SK-N-SH (cell line): ENCODE measurements around the gene RSU1. TPM values are rescaled to one million over a fixed set of nuclear protein-coding genes. Genes with fewer than 3 reads are reported as not detected.

Experiments
- CTCF ChIA-PET: fragments of 300-600, 350-600 bp; formaldehyde crosslinking; extraction: SDS; loops from one replicate; lab custom pipeline; 2021; lab: Yijun Ruan, JAX
- POLR2A ChIA-PET: fragments of 350-600 bp; sonication (Branson Sonifier 250); formaldehyde crosslinking; extraction: SDS; loops from one replicate; lab custom pipeline; 2020; ENCODE audit warnings: antibody characterized with exemption, inconsistent platforms; lab: Yijun Ruan, JAX
- DNase-seq: peaks from one replicate; pipeline ENCODE4 v3.0.0; 2012
- H2AFZ ChIP-seq: fragments of 200-600 bp; sonication (generic); 2 replicates; pipeline ENCODE4 v1.8.1; 2016; ENCODE audit warnings: antibody characterized with exemption, mild to moderate bottlenecking, low read depth
- H3F3A ChIP-seq: fragments of 200-600 bp; sonication (generic); replicated peaks from 2 replicates; pipeline ENCODE3; 2016; ENCODE audit warnings: antibody characterized with exemption, mild to moderate bottlenecking; ENCODE audit not compliant: insufficient read depth
- H3K27ac ChIP-seq, 2 experiments: fragments of 200-500 bp in 1 of 2; fragments of 200-600 bp in 1 of 2; sonication (Bioruptor generic) in 1 of 2; sonication (generic), shearing (Covaris generic) in 1 of 2; 2 replicates each; pipeline versions ENCODE4 v1.5.1 to v1.6.1; 2014 to 2016; ENCODE audit warnings: low read depth in 2 of 2, inconsistent platforms in 1 of 2, low read length in 1 of 2, mild to moderate bottlenecking in 1 of 2, mixed read lengths in 1 of 2
- H3K27me3 ChIP-seq: fragments of 200-600 bp; sonication (generic), shearing (Covaris generic); 2 replicates; pipeline ENCODE4 v1.6.1; 2016; ENCODE audit warnings: mixed run types; ENCODE audit not compliant: insufficient read depth
- H3K36me3 ChIP-seq, 2 experiments: fragments of 200-500 bp in 1 of 2; fragments of 200-600 bp in 1 of 2; sonication (Bioruptor generic) in 1 of 2; sonication (generic) in 1 of 2; replicated peaks in 1 of 2; 2 replicates each; pipeline versions ENCODE3 to v1.5.1; 2014 to 2016; ENCODE audit warnings: low read length in 1 of 2, mild to moderate bottlenecking in 1 of 2; ENCODE audit not compliant: insufficient read depth in 2 of 2, control insufficient read depth in 1 of 2
- H3K4me1 ChIP-seq, 2 experiments: fragments of 200-500 bp in 1 of 2; fragments of 200-600 bp in 1 of 2; sonication (Bioruptor generic) in 1 of 2; sonication (generic), shearing (Covaris generic) in 1 of 2; 2 replicates each; pipeline versions ENCODE4 v1.5.1 to v1.6.1; 2014 to 2016; ENCODE audit warnings: low read depth in 1 of 2, low read length in 1 of 2, mixed run types in 1 of 2; ENCODE audit not compliant: insufficient read depth in 2 of 2, control insufficient read depth in 1 of 2
- H3K4me2 ChIP-seq: fragments of 200-600 bp; sonication (generic), shearing (Covaris generic); 2 replicates; pipeline ENCODE4 v1.6.1; 2017; ENCODE audit warnings: mixed run types
- H3K4me3 ChIP-seq, 2 experiments: fragments of 200-500 bp in 1 of 2; fragments of 200-600 bp in 1 of 2; sonication (Bioruptor generic) in 1 of 2; sonication (generic), shearing (Covaris generic) in 1 of 2; 2 replicates each; pipeline versions ENCODE4 v1.5.1 to v1.8.1; 2014 to 2016; ENCODE audit warnings: low read depth in 2 of 2, inconsistent platforms in 1 of 2, low read length in 1 of 2, mild to moderate bottlenecking in 1 of 2, mixed read lengths in 1 of 2, moderate library complexity in 1 of 2
- H3K79me2 ChIP-seq: fragments of 200-600 bp; sonication (generic); 2 replicates; pipeline ENCODE4 v1.8.1; 2017; ENCODE audit warnings: mild to moderate bottlenecking; ENCODE audit not compliant: insufficient read depth
- H3K9ac ChIP-seq: fragments of 200-600 bp; sonication (generic); 2 replicates; pipeline ENCODE4 v1.6.1; 2017; ENCODE audit warnings: mixed run types
- H3K9me2 ChIP-seq: fragments of 200-600 bp; sonication (generic); 2 replicates; pipeline ENCODE4 v1.6.1; 2017; ENCODE audit warnings: mixed run types
- H3K9me3 ChIP-seq: fragments of 200-600 bp; sonication (generic); 2 replicates; pipeline ENCODE4 v1.6.1; 2017; ENCODE audit warnings: mixed run types, mild to moderate bottlenecking, moderate library complexity
- H4K20me1 ChIP-seq: fragments of 200-600 bp; sonication (generic); 2 replicates; pipeline ENCODE4 v1.6.1; 2017; ENCODE audit warnings: mild to moderate bottlenecking, mixed run types; ENCODE audit not compliant: insufficient read depth
- FOXJ3 ChIP-seq: sonication (generic); formaldehyde crosslinking; IDR thresholded peaks from 2 replicates; pipeline ENCODE4 v1.5.1; 2020; ENCODE audit warnings: mild to moderate bottlenecking, missing genetic modification reagents
- GABPA ChIP-seq: IDR thresholded peaks from 2 replicates; pipeline ENCODE4 v1.4.0; 2012; ENCODE audit warnings: low read depth, mild to moderate bottlenecking
- JUND ChIP-seq: IDR thresholded peaks from 2 replicates; pipeline ENCODE4 v1.4.0; 2012
- MEF2A ChIP-seq: IDR thresholded peaks from 2 replicates; pipeline ENCODE4 v1.4.0; 2012; ENCODE audit warnings: low read depth, borderline replicate concordance
- MXI1 ChIP-seq: IDR thresholded peaks from 2 replicates; pipeline ENCODE4 v1.6.1; 2012; ENCODE audit warnings: mild to moderate bottlenecking, low read depth, low read length, improper control_type of control experiment
- NRF1 ChIP-seq: IDR thresholded peaks from 2 replicates; pipeline ENCODE4 v1.6.1; 2012; ENCODE audit warnings: low read depth, mild to moderate bottlenecking, low read length
- RCOR1 ChIP-seq: fragments of 150-350 bp; IDR thresholded peaks from 2 replicates; pipeline ENCODE4 v1.6.1; 2017; ENCODE audit warnings: antibody characterized with exemption, low read length
- RFX5 ChIP-seq: IDR thresholded peaks from 2 replicates; pipeline ENCODE4 v1.6.1; 2012; ENCODE audit warnings: mild to moderate bottlenecking, improper control_type of control experiment, low read length
- SIN3A ChIP-seq: IDR thresholded peaks from 2 replicates; pipeline ENCODE4 v1.6.1; 2012; ENCODE audit warnings: low read depth, mild to moderate bottlenecking, low read length, moderate library complexity, borderline replicate concordance
- TAF1 ChIP-seq: IDR thresholded peaks from 2 replicates; pipeline ENCODE4 v1.6.1; 2012; ENCODE audit warnings: low read depth, mild to moderate bottlenecking, low read length, moderate library complexity, borderline replicate concordance
- TCF12 ChIP-seq: IDR thresholded peaks from 2 replicates; pipeline ENCODE4 v1.4.0; 2012
- WGBS: methylation state at CpG from one replicate; pipeline ENCODE4 v1.1.6; 2017; ENCODE audit warnings: low lambda C conversion rate; 5-methylcytosine and 5-hydroxymethylcytosine counted together
- polyA plus RNA-seq, 3 experiments: library from polyadenylated mRNA; depleted of rRNA; stranded (reverse); fragments of >200 nt; gene quantifications; 2 replicates each; pipeline ENCODE4 v1.2.3, GENCODE V29; 2012
- TF ChIP-seq, protein P1 (sequence below): IDR thresholded peaks from 2 replicates; pipeline ENCODE4 v1.6.1; 2012; ENCODE audit warnings: mild to moderate bottlenecking, low read depth, low read length, moderate library complexity
- TF ChIP-seq, protein P2 (sequence below): fragments of 150-350 bp; IDR thresholded peaks from 2 replicates; pipeline ENCODE4 v1.6.1; 2016; ENCODE audit warnings: mild to moderate bottlenecking, low read depth, low read length

The RSU1 gene
- polyA plus RNA-seq, 1 of the 3 experiments (the other 2 are of a cell fraction): 59.8 TPM

DNA sequence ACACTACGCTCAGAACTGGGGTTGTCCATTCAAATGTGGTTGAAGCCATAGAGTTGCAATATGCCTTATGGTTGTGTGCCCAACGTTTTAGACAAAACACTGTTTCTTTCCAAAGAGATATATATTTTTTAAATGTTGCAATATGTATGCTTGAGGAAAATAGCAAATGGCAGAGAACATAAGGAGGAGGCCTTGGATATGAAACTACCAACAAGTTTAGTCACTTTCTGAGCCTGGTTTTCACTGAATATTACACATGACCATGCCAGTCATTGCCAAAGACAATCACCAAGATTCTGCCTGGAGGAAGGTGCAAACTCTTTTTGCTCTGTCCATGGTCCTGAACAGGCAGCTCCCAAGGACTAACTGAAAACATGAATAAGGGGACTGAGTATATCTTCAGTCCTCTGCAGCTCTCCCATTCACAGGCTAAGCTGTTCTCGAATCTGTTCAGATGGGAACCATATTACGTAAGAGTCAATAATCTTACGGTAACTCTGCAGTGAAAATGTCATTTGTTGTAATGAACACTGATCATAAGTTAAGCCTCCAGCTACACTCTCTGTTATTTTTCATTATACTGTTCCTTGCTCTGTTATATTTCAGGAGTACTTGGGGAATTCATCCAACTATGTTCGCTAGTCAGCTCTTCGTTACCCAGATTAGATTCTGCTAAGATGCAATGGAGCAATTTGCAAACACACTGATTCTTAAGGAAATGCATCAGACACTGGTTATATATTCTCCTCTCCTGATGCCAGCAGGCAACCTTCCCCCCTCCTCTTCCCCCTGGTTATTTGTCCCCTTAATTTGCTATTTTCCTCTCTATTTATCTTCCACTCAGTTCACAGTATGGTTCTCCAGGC lies 204.9 kb downstream of the RSU1 start:
- no peaks in the 10 kb centered on the region for H3K9me2 ChIP-seq
- H3K9ac ChIP-seq: no peak overlapping the region
- no peaks in the 10 kb centered on the region; the same call in 1 of the 2 replicates for H3K79me2 ChIP-seq
- no peaks in the 10 kb centered on the region for H3K27me3 ChIP-seq
- no peaks in the 10 kb centered on the region for H3K36me3 ChIP-seq
- H3K4me1 ChIP-seq: no peaks in the 10 kb centered on the region; a peak in 1 of 4 replicates
- no peak overlapping the region for H2AFZ ChIP-seq
- ChIA-PET CTCF (no interaction called here), POLR2A (no interaction called here)
- no peak overlapping the region for H3K4me3 ChIP-seq
- DNase-seq: no peak
- H3K27ac ChIP-seq: no peak overlapping the region
- H3K4me2 ChIP-seq: no peak overlapping the region
- no peaks in the 10 kb centered on the region for H3F3A ChIP-seq
- 76% methylated on average over 7 of the region's 7 CpGs for WGBS
- H3K9me3 ChIP-seq: no peaks in the 10 kb centered on the region
- TF ChIP-seq, protein P1, sequence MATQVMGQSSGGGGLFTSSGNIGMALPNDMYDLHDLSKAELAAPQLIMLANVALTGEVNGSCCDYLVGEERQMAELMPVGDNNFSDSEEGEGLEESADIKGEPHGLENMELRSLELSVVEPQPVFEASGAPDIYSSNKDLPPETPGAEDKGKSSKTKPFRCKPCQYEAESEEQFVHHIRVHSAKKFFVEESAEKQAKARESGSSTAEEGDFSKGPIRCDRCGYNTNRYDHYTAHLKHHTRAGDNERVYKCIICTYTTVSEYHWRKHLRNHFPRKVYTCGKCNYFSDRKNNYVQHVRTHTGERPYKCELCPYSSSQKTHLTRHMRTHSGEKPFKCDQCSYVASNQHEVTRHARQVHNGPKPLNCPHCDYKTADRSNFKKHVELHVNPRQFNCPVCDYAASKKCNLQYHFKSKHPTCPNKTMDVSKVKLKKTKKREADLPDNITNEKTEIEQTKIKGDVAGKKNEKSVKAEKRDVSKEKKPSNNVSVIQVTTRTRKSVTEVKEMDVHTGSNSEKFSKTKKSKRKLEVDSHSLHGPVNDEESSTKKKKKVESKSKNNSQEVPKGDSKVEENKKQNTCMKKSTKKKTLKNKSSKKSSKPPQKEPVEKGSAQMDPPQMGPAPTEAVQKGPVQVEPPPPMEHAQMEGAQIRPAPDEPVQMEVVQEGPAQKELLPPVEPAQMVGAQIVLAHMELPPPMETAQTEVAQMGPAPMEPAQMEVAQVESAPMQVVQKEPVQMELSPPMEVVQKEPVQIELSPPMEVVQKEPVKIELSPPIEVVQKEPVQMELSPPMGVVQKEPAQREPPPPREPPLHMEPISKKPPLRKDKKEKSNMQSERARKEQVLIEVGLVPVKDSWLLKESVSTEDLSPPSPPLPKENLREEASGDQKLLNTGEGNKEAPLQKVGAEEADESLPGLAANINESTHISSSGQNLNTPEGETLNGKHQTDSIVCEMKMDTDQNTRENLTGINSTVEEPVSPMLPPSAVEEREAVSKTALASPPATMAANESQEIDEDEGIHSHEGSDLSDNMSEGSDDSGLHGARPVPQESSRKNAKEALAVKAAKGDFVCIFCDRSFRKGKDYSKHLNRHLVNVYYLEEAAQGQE: peak; percentile 97
- TF ChIP-seq RCOR1: no peak
- peaks cover 23% of the 10 kb centered on the region; the same call in 1 of the 2 replicates for H4K20me1 ChIP-seq

DNA sequence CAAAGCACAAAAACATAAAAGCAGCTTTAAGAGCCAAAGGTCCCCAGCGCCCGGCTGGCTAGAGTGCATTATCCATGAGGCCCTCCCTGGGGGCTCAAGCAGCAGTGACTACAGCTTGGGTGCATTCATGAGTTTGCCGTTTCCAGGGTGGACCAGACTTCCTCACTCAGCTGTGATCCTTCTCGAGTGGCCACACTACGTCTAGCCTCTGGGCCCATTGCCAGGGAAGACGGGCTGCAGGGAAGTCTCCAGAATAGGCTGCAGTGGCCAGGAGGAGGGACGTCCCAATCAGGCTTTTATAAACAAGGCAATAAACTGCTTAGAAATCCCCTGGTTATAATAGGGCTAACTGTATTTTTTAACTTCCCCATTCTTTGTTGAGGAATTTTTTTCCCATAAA lies 206.2 kb downstream of the RSU1 start:
- H3K4me1 ChIP-seq: no peaks in the 10 kb centered on the region; a peak in 1 of 4 replicates
- no peaks in the 10 kb centered on the region; the same call in 1 of the 2 replicates for H3K79me2 ChIP-seq
- no peak overlapping the region for H3K9ac ChIP-seq
- ChIA-PET CTCF (no interaction called here), POLR2A (no interaction called here)
- 78% methylated on average over 5 of the region's 7 CpGs for WGBS
- H3K27ac ChIP-seq: no peak overlapping the region
- H2AFZ ChIP-seq: no peak overlapping the region
- H4K20me1 ChIP-seq: peaks cover 20% of the 10 kb centered on the region; the same call in 1 of the 2 replicates
- no peaks in the 10 kb centered on the region for H3F3A ChIP-seq
- no peak for DNase-seq
- no peaks in the 10 kb centered on the region for H3K9me3 ChIP-seq
- H3K27me3 ChIP-seq: no peaks in the 10 kb centered on the region
- H3K4me2 ChIP-seq: no peak overlapping the region
- H3K36me3 ChIP-seq: no peaks in the 10 kb centered on the region
- no peak for TF ChIP-seq NRF1
- TF ChIP-seq SIN3A: no peak
- TF ChIP-seq JUND: no peak
- TF ChIP-seq FOXJ3 (CRISPR knock-in tag): no peak
- TF ChIP-seq TAF1: no peak
- no peak for TF ChIP-seq GABPA
- no peak for TF ChIP-seq TCF12
- no peak for TF ChIP-seq RFX5
- no peak for TF ChIP-seq MEF2A
- TF ChIP-seq, protein P2, sequence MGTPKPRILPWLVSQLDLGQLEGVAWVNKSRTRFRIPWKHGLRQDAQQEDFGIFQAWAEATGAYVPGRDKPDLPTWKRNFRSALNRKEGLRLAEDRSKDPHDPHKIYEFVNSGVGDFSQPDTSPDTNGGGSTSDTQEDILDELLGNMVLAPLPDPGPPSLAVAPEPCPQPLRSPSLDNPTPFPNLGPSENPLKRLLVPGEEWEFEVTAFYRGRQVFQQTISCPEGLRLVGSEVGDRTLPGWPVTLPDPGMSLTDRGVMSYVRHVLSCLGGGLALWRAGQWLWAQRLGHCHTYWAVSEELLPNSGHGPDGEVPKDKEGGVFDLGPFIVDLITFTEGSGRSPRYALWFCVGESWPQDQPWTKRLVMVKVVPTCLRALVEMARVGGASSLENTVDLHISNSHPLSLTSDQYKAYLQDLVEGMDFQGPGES: no peak
- no peak for TF ChIP-seq MXI1
- TF ChIP-seq, all 33 proteins: peak for 0
- H3K4me3 ChIP-seq: no peak overlapping the region
- H3K9me2 ChIP-seq: no peaks in the 10 kb centered on the region
